K562 (cell line): Measurements from ENCODE around the gene SOBP. TPM values are rescaled to one million over a fixed set of nuclear protein-coding genes. Genes with fewer than 3 reads are reported as not detected.

Experiments used
- REST ChIP-seq, 2 experiments: fragments of 450-650 bp; formaldehyde crosslinking in 1 of 2; IDR thresholded peaks; 2 replicates each; pipeline versions ENCODE4 v1.4.0 to v1.6.1; 2014 to 2020; ENCODE audit warnings: mild to moderate bottlenecking in 2 of 2, borderline replicate concordance in 1 of 2, low read depth in 1 of 2
- ZNF133 ChIP-seq: fragments of 250-450 bp; sonication (Bioruptor Pico); IDR thresholded peaks from 2 replicates; pipeline ENCODE4 v1.4.0; 2020; ENCODE audit warnings: mild to moderate bottlenecking
- ZNF175 ChIP-seq: fragments of 200-800 bp; sonication (Bioruptor generic); IDR thresholded peaks from 2 replicates; pipeline ENCODE4 v1.6.1; 2016; ENCODE audit warnings: low read depth, mild to moderate bottlenecking, missing genetic modification characterization, missing compliant biosample characterization
- polyA plus RNA-seq, 8 experiments: library from polyadenylated mRNA; depleted of rRNA in 4 of 8; stranded (reverse) in 5 of 8; unstranded in 3 of 8; fragments of >200 nt; fragmentation: Nextera tagmentation in 2 of 8; fragmentation: Illumina TruSeq in 1 of 8; extraction: Ambion mirVana in 2 of 8; extraction: Trizol in 1 of 8; gene quantifications; 2 replicates each; pipeline versions ENCODE4 v1.2.1 to v1.2.3, GENCODE V29; 2011 to 2014; ENCODE audit warnings: inconsistent platforms in 1 of 8, missing spikeins in 1 of 8
- total RNA-seq, 7 experiments: library from RNA; depleted of rRNA in 6 of 7; stranded (reverse); fragments of >200 nt in 6 of 7; fragmentation: Illumina TruSeq in 2 of 7; extraction: Trizol in 2 of 7; gene quantifications; 2 replicates each; pipeline versions ENCODE4 v1.2.1 to v1.2.3, GENCODE V29; 2011 to 2021; ENCODE audit warnings: low replicate concordance in 1 of 7

Gene SOBP
- total and polyA plus RNA-seq, 9 of the 15 experiments (the other 6 are each of a cell fraction or from before 2014, with no cell fraction given): 0.16 TPM; not detected in 8

- TF ChIP-seq REST (IDR thresholded peaks at IDR 0.05; ENCODE audit: borderline replicate concordance): no peak
- TF ChIP-seq REST (CRISPR knock-in tag; IDR thresholded peaks at IDR 0.05; ENCODE audit: low read depth): no peak
- TF ChIP-seq ZNF175: no peak
- TF ChIP-seq ZNF133 (CRISPR knock-in tag): no peak
- TF ChIP-seq, all 486 proteins: peak for 0
These were observed 177.9 kb downstream of the SOBP start (continued) for GRCh38 chr6:107667790-107668189.
